Colonic mucosa (tissue), 4 donors: Measurements from ENCODE around the gene GALNT1. TPM values are rescaled to one million over a fixed set of nuclear protein-coding genes. Genes with fewer than 3 reads are reported as not detected.

Experiments used
- DNase-seq: peaks from one replicate; pipeline ENCODE4 v3.0.0-alpha.2; 2020
- H3K27ac ChIP-seq: fragments of 200-600 bp; one replicate; pipeline ENCODE4 v1.8.0; 2021
- H3K27me3 ChIP-seq: fragments of 200-600 bp; one replicate; pipeline ENCODE4 v1.8.0; 2021
- H3K36me3 ChIP-seq: fragments of 200-600 bp; one replicate; pipeline ENCODE4 v1.8.0; 2021
- H3K4me1 ChIP-seq: fragments of 200-600 bp; one replicate; pipeline ENCODE4 v1.8.0; 2021; ENCODE audit warnings: mild to moderate bottlenecking
- H3K4me3 ChIP-seq: fragments of 200-600 bp; one replicate; pipeline ENCODE4 v1.8.0; 2021
- H3K9ac ChIP-seq, 2 donors: one replicate each; pipeline ENCODE4 v1.7.0; 2013; ENCODE audit warnings: control low read depth in 2 of 2, low read depth in 2 of 2, low read length in 2 of 2
- H3K9me3 ChIP-seq: fragments of 200-600 bp; one replicate; pipeline ENCODE4 v1.8.0; 2021
- intact Hi-C: fragments of 100-400 bp; cut with DNase I; formaldehyde crosslinking; loops from one replicate; pipeline ENCODE4 v1.14.1; 2022
- total RNA-seq, 2 donors: library from RNA; stranded (reverse); fragmentation: NEBNext Ultra II Directional in 1 of 2; extraction: Animal tissue kit (Norgen Biotek cat#: 25700) in 1 of 2; gene quantifications; one replicate each; pipeline ENCODE4 v1.2.1, GENCODE V29; 2021
- TF ChIP-seq, protein P1 (sequence below): fragments of 200-600 bp; IDR thresholded peaks from one replicate; pipeline ENCODE4 v1.8.0; 2022; ENCODE audit warnings: antibody characterized with exemption, mild to moderate bottlenecking
- donor health status: healthy.
- donor health status: DM: no; HTN: no; CAD: no.
- donor health status: DM: no; HTN: no; CAD: no.

The GALNT1 gene
- total RNA-seq, 2 donors from 2014 or later, result 108 to 140 TPM

DNA sequence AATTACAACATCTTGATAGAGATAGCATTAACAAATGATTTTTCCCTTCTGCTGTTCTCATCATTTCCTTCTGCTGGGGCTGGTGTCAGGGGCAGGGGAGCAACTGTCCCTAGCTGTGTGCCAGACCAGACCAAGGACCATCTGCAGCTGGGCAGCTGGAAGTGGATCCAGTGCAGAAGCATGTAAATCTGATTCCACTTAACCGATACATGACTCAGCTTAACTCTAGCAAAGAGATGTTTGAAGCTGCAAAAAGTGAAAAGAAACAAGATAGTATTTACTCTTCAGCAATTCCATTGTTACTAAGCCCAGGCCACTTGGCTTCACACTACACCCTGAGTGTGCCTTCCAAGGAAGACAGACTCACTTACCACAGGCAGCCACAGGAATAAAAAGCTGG, 151.1 kb downstream of the GALNT1 start:
- Histone ChIP-seq H3K36me3 (no peaks in the 10 kb centered on the region), H3K27ac (no peak overlapping the region), H3K4me3 (no peak overlapping the region), H3K9me3 (no peaks in the 10 kb centered on the region), H3K27me3 (no peaks in the 10 kb centered on the region), H3K9ac (no peak overlapping the region), H3K4me1 (no peaks in the 10 kb centered on the region)
- intact Hi-C loops, result no loop called here
- TF ChIP-seq, protein P1, sequence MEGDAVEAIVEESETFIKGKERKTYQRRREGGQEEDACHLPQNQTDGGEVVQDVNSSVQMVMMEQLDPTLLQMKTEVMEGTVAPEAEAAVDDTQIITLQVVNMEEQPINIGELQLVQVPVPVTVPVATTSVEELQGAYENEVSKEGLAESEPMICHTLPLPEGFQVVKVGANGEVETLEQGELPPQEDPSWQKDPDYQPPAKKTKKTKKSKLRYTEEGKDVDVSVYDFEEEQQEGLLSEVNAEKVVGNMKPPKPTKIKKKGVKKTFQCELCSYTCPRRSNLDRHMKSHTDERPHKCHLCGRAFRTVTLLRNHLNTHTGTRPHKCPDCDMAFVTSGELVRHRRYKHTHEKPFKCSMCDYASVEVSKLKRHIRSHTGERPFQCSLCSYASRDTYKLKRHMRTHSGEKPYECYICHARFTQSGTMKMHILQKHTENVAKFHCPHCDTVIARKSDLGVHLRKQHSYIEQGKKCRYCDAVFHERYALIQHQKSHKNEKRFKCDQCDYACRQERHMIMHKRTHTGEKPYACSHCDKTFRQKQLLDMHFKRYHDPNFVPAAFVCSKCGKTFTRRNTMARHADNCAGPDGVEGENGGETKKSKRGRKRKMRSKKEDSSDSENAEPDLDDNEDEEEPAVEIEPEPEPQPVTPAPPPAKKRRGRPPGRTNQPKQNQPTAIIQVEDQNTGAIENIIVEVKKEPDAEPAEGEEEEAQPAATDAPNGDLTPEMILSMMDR, result no peak
- no peak for DNase-seq

DNA sequence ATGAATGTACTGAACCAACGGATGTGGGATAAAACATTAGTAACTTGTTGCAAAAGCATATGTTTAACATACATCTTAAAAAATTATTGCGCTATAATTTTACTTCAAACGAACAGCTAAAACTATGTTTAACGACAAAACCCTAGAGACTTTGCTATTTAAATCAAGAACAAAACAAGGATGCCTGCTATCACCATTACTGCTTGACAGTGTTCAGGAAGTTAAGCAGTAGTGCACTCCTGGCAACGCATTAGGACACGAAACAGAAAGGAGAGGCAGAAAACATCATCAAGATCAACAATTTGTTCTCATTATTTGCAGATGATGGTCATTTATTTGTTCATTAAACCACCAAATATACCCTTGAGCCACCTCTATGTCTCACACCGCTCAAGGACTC, 151.9 kb downstream of the GALNT1 start:
- H3K36me3 ChIP-seq, result no peaks in the 10 kb centered on the region
- no peaks in the 10 kb centered on the region for H3K27me3 ChIP-seq
- no peak for DNase-seq
- H3K4me3 ChIP-seq, result no peak overlapping the region
- TF ChIP-seq, protein P1, result no peak
- intact Hi-C loops, result no loop called here
- H3K9ac ChIP-seq, result no peak overlapping the region
- no peaks in the 10 kb centered on the region for H3K9me3 ChIP-seq
- no peak overlapping the region for H3K27ac ChIP-seq
- H3K4me1 ChIP-seq, result no peaks in the 10 kb centered on the region

DNA sequence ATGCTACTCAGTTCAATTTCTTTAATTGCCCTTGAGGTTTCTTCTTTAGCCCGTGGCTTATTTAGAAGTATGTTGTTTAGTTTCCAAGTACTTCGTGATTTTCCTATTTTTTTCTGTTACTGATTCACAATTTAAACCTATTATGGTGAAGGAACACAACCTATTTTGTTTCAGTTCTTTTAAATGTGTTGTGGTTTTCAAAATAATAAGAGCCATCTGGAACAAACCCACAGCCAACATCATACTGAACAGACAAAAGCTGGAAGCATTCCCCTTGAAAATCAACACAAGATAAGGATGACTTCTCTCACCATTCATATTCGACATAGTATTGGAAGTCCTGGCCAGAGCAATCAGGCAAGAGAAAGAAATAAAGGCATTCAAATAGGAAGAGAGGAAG, 155.2 kb downstream of the GALNT1 start:
- H3K4me3 ChIP-seq, result no peak overlapping the region
- no peaks in the 10 kb centered on the region for H3K9me3 ChIP-seq
- TF ChIP-seq, protein P1, result no peak
- H3K4me1 ChIP-seq, result no peaks in the 10 kb centered on the region
- H3K9ac ChIP-seq, result no peak overlapping the region
- DNase-seq, result no peak
- H3K27me3 ChIP-seq, result no peaks in the 10 kb centered on the region
- H3K27ac ChIP-seq, result no peak overlapping the region
- H3K36me3 ChIP-seq, result no peaks in the 10 kb centered on the region
- intact Hi-C loops, result no loop called here

DNA sequence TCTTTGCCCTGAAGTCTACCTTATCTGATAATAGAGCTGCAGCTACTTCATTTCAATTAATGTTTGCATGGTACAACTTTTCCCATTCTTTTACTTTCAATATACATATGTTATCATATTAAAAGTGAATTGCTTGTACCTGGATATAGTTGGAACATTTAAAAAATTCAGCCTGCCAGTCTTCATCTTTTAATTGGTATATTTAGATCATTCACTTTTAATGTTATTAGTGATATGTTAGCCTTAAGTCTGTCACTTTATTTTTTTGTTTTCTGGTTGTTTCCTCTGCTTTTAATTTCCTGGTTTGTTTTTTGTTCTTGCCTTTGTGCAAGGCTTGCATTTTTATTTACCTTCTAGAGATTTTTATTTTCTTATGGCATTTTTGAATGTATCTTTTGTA, 158.2 kb downstream of the GALNT1 start:
- no peak for DNase-seq
- Histone ChIP-seq H3K27me3 (no peaks in the 10 kb centered on the region), H3K9me3 (no peaks in the 10 kb centered on the region), H3K4me3 (no peak overlapping the region), H3K4me1 (no peaks in the 10 kb centered on the region), H3K36me3 (no peaks in the 10 kb centered on the region), H3K27ac (no peak overlapping the region), H3K9ac (no peak overlapping the region)
- TF ChIP-seq, protein P1, result no peak
- intact Hi-C loops, result no loop called here

DNA sequence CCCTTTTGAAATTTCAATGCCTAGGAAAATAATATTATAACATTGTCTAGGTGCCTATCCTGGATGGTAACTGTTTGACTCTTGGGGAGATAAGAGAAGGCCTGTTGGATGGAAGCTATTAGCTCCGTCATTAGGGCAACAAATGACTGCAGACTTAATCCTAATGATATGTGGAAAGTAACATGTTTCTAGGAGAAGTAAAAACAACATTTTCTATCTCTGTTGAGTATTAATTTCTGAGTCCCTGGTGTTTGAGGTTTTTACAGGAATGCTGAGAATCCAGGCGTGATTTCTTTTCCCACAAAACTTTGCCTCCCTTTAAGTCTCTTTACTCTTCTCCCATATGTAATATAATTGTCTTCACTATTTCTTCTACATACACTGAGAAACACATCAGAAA, 159.1 kb downstream of the GALNT1 start:
- H3K4me3 ChIP-seq, result no peak overlapping the region
- H3K4me1 ChIP-seq, result no peaks in the 10 kb centered on the region
- H3K36me3 ChIP-seq, result no peaks in the 10 kb centered on the region
- H3K9me3 ChIP-seq, result no peaks in the 10 kb centered on the region
- TF ChIP-seq, protein P1, result no peak
- DNase-seq, result no peak
- intact Hi-C loops, result no loop called here
- H3K9ac ChIP-seq, result no peak overlapping the region
- H3K27ac ChIP-seq, result no peak overlapping the region
- H3K27me3 ChIP-seq, result no peaks in the 10 kb centered on the region

DNA sequence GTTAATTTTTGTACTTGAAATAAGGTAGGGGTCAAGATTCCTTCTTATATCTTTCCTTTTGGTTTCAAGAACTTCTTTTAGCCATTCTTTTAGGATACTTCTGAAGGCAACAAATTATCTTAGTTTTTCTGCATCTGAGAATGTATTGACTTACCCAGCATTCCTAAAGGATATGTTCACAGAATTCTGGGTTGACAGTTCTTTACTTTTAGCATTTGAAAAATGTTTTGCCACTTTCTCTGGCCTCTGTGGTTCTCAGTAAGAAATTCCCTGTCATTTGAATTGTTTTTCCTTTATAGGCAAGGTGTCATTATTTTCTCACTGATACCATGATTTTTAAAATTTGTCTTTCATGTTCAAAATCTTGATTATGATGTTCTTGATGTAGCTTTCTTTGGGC, 162.4 kb downstream of the GALNT1 start:
- no peak overlapping the region for H3K27ac ChIP-seq
- no peak overlapping the region for H3K4me3 ChIP-seq
- no peaks in the 10 kb centered on the region for H3K4me1 ChIP-seq
- H3K9ac ChIP-seq, result no peak overlapping the region
- TF ChIP-seq, protein P1, result no peak
- intact Hi-C loops, result no loop called here
- no peaks in the 10 kb centered on the region for H3K9me3 ChIP-seq
- no peaks in the 10 kb centered on the region for H3K27me3 ChIP-seq
- DNase-seq, result no peak
- H3K36me3 ChIP-seq, result no peaks in the 10 kb centered on the region
